ENCODE measurements around the gene PSMD3.
A peak's percentile ranks its signal among the peaks of the same experiment; 100 is the strongest.
"Not testable (repeated sequence)": the region's sequence is repeated elsewhere in the genome, so short reads cannot be mapped to it uniquely, and the experiment has no call there.

The PSMD3 gene

DNA sequence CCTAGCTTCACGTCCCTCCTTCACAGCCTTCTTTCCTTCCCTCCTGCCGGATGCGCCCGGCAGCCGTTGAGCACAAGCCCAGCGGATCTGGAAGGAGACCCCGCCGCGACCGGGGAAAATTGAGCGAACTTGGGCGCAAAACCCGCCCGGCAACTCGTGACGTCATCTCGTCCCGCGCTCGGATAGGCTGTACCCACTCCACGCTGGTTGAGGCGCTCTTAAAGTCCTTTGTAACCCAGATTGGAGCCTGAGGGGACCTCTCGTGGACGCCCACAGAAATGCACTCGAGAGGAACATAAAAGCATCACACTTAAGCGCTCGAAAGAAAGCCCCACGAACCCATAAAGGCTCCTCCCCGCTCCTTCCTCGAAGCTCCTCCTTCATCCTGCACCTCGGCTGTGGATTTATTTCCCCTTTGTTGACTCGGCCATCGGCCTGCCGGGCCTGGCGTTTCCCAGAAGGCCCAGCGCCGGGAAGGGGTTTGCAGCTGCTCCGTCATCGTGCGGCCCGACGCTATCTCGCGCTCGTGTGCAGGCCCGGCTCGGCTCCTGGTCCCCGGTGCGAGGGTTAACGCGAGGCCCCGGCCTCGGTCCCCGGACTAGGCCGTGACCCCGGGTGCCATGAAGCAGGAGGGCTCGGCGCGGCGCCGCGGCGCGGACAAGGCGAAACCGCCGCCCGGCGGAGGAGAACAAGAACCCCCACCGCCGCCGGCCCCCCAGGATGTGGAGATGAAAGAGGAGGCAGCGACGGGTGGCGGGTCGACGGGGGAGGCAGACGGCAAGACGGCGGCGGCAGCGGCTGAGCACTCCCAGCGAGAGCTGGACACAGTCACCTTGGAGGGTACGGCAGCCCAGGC is at the start of gene PSMD3:
PSMD3 (plus strand) TSS at position 457 of the 856 bp plus-strand sequence; CDS start at position 621, 164 bp downstream.
- DNase-seq: peak; percentile 95 to 100

DNA sequence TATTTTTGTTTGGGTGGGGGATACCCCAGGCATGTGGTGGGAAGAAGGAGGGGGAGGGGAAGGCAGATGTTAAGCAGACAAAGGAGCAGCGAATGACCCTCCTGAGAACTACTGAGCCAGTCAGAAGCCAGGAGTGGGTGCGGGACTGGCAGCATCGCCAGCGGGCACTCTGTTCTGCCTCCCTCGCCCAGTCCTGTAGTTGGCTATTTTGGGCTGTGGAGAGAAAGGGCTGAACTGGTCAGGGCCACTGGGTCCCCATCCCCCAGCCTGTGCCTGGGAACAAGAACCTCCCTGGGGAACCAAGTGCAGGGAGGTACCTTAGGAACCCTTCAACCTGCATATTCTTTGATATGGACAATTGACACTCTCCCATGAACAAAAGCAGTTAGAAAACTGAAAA is 46.7 kb upstream of the PSMD3 start:
- DNase-seq: no peak

- DNase-seq: no peak
These were observed 46.3 kb upstream of the PSMD3 start for GRCh38 chr17:39934324-39934723.

- no peak for DNase-seq
These were observed 44.7 kb upstream of the PSMD3 start for GRCh38 chr17:39935909-39936308.

- DNase-seq: no peak
These were observed 43.2 kb upstream of the PSMD3 start for GRCh38 chr17:39937447-39937846.

GRCh38 chr17:39938140-39938869 is 42.3 kb upstream of the PSMD3 start:
- DNase-seq: no peak

DNA sequence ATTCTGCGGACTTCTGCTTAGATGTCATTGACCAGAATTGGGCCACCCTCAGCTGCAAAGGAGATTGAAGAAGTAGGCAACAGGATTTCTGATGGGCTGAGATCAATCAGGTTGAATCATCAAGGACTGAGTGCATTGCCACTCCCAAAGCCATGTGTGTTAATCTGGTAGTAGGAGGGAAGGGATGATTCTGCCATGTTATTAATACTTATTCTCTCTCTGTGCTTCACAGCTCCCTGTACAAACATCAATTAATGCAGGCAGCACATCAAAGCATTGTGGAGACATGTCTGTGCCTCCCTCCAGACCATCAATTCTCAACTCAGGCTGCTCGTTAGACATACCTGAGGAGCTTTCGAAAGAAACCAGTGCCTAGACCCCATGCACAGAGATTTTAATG is 41.5 kb upstream of the PSMD3 start:
- DNase-seq: no peak

DNA sequence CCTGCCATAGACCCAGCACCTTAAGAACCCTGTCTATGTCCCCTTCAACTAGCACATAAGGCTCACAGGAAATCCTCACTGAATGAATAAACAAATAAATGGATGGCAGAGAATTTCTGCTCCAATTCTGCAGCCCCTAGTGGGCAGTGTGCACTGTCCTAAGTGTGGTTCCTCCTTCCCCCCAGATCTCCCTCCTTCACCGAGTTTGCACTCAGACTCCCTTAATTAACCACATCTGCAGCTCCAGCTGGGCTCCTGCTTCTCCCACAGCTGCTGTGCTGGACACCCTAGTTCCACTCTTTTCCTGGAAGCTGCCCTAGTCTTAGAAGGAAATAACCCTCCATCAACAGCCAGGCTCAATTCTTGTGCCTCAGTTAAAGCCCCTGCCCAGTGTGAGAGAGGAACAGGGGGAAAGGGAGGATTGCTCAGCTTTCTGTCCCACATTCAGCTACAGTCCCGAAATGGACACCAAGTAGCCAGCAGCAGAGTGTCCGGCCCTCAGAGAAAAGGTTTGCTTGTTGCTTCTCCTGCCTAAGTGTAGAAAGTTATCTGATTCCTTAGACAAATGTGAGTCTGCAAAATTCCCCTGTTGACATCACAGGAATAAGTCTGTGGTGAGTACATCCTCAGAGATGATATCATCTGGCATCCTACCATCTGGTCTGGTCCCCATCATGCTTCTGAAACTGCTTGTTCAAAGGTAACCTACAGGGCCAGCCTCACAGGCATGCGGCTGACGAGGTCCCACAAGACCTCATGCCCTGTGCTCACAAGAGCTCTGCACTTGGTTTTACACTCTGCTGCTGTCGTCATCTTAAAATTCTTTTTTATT is 40.8 kb upstream of the PSMD3 start:
- peak in 1 of 2 donors; percentile 65 for DNase-seq

DNA sequence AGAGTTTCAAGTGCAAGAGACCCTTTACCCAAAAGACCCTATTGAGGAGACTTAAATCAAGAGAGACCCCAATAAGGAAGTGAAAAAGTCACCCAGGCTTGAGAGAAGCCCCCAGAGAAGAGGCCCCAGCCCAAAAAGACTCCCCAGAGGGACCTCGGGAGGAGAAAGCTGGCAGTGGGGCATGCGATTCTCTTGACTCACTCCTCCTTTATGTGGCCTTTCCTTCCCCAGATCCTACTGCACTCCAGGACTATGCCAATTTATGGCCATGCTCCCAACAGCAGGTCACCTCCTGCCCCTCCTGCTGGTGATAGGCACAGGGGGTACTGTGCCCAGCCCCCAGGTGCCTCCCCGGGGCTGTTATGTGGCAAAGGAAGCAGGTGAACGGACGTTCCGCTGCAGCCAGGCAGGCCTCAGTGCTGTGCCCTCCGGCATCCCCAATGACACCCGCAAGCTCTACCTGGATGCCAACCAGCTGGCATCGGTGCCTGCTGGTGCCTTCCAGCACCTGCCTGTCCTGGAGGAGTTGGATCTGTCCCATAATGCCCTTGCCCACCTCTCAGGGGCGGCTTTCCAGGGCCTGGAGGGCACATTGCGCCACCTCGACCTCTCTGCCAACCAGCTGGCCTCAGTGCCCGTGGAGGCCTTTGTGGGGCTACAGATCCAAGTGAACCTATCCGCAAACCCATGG is 36.8 kb upstream of the PSMD3 start:
- DNase-seq: no peak

DNA sequence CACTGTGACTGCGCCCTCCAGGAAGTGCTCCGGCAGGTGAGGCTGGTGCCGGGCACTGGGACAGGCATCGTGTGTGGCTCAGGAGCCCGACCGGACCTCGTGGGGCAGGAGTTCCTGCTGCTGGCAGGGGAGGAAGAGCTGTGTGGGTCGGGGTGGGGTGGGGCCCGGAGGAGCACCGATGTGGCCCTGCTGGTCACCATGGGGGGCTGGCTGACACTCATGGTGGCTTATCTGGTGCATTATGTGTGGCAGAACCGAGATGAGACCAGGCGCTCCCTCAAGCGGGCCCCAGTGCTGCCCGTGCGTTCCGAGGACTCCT is 36.3 kb upstream of the PSMD3 start:
- DNase-seq: no peak

DNA sequence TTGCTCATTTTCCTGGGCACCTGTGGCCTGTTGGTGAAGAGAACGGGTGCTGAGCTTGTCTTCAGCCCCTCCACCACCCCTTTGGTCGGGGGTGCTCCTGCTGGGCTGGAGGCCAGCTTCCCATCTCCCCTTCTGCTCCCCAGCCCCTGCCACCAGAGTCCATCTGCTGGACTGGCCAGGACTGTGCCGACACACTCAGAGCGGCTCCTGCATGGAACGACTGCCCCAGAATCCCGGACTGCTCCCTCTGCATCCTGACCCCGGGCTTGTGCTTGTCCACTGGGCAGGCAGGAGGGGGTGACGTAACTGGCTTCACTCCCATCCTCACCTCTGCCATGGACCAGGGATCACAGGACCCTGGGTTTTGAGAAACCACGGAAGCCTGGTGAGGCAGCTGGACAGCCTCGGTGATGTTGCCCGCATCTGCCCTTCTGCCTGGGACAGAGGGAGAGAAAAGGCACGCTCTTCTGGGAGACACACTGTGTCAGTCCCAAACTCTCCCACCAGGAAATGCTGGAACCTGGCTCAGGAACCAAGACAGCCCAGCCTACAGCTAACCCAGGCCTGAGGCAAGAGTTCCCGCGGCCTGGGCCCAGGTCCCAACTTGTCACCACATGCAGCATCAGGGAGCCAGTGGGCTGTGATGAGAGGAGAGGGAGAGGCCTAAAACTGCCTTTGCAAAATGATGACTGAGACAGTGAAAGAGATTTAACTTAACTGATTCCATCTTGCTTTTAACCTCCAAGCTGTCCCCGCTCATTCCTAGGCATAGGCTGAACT is 33.9 kb upstream of the PSMD3 start:
- DNase-seq: no peak

DNA sequence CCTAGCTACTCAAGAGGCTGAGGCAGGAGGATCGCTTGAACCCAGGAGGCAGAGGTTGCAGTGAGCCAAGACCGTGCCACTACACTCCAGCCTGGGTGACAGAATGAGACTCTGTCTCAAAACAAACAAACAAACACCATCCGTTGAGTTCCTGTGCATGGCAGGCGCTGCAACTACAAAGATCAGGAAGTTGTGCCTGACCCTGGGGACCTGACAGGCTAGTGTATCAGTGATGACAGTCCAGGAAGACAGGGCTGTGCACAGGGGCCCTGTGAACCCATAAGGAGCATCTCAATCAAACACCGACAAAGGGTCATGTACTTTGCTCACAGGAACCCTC is 32.1 kb upstream of the PSMD3 start:
- not testable (repeated sequence) for DNase-seq

DNA sequence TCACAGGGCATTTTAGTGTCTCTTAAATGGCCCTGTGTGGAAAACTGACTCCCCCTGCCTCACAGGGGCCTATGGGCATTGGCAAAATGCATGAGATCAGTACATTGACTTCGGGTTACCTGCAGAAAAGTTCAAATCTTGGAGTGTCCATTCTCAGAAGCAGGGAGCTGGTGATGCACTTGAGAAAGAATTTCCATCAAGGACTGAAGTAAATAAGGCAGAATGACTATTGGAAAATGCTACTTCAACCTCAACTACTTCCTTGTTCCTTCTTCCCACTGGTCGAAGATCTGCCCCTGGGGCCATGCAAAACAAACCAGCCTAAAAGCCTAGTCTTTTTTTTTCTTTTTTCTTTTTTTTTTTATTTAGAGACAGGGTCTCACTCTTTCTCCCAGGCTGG is 31.6 kb upstream of the PSMD3 start:
- no peak for DNase-seq

GRCh38 chr17:39950871-39951348 is 29.7 kb upstream of the PSMD3 start:
- DNase-seq: no peak

GRCh38 chr17:39951924-39952679 is 28.5 kb upstream of the PSMD3 start:
- no peak for DNase-seq

DNA sequence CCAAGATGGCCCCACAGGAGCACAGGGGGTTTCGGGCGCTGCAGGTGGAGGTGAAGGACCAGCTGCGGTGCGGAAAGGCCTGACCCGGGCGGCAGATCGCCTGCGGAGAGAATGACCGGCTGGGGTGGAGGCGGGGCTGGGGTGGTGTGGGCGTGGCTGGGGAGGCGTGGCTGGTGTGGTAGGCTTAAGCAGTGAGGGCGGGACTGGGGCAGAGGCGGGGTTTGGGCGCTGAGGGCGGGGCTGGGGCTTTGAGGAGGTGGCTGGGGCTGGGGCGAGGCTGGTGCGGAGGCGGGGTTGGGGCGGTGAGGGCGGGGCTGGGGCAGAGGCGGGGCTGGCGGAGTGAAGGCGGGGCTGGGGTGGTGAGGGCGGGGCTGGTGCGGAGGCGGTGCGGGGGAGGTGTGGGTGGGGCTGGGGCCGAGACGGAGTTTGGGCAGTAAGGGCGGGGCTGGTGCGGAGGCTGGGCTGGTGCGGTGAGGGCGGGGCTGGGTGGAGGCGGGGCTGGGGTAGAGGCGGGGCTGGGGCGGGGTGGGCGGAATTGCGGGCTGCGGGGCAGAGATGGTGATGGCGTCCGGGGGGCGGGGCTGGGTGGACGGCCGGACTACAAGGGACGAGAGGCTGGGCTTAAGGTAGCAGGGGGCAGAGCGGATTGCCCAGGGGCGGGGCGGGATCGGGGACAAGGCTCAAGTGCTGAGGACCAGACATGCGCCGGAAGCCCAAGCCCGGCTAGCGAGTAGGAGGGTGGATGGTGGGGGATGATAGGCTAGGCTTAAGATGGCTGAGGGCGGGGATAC is 27.7 kb upstream of the PSMD3 start:
- DNase-seq: peak; percentile 97

DNA sequence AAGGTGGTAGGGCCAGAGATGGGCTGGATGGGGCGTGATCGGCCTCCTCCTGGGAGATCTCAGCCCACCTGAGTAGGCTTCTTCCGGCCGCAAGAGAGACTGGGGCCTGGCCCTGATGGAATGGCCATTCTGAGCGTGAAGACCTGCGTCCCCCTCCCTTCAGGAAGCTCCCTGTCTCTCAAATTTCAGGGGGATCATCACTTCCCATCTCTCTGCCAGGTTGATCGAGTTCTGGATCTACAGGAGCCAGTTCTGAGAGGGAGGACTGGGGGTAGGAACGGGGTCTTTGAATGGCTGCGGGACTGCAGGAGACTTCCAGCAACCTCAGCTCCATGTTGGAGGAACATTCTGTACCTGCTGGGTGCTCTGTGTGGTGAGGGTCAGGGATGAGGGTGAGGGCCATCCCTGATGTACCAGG is 27.1 kb upstream of the PSMD3 start:
- no peak for DNase-seq

DNA sequence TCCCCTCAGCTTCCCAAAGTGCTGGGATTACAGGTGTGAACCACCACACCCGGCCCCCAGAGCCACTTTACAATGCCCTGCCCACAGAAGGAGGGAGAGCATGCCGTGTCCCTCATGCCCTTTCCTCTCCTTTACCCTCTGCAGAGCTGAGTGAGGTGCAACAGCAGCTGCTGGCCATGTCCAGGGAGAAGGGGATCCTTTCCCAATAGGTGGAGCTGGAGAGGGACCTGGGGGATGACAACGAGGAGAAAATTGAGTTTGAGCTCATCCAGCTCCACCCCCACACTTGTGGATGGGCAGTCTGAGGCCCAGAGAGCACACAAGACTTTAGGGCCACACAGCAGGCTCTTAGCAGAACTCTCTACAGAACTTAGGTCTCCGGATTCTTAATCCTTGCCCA is 25.7 kb upstream of the PSMD3 start:
- DNase-seq: no peak

DNA sequence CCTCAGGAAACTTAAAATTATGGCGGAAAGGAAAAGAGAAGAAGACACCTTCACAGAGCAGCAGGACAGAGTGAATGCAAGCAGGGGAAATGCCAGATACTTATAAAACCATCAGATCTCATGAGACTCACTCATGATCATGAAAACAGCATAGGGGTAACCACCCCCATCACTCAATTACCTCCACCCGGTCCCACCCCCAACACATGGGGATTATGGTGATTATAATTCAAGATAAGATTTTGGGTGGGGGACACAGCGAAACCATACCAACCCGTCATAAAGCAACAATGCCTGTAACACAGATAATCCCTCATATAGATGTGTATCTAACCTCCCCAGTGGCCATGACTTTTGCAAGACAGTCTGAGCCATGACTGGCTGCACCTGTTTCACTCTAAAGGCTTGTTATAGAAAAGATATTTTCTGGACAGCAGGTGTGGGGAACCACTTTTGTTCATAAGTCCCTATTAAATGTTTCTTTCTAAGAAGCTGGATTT is 24.8 kb upstream of the PSMD3 start:
- no peak for DNase-seq

- DNase-seq: no peak
These were observed 20.0 kb upstream of the PSMD3 start for GRCh38 chr17:39960524-39961041.
